Stimulated activated CD4-positive, alpha-beta T cell treated with anti-CD3 and anti-CD28 coated beads, Interleukin-1b, Interleukin-23, amount 100 ng/mL, for 1 hour (primary cell): Measurements from ENCODE around the gene PSMB3.

Source experiments
- DNase-seq, 2 donors: peaks; one replicate each; pipeline ENCODE4 v3.0.0-alpha.2; 2020; ENCODE audit warnings: low read depth in 2 of 2

Gene PSMB3

DNA sequence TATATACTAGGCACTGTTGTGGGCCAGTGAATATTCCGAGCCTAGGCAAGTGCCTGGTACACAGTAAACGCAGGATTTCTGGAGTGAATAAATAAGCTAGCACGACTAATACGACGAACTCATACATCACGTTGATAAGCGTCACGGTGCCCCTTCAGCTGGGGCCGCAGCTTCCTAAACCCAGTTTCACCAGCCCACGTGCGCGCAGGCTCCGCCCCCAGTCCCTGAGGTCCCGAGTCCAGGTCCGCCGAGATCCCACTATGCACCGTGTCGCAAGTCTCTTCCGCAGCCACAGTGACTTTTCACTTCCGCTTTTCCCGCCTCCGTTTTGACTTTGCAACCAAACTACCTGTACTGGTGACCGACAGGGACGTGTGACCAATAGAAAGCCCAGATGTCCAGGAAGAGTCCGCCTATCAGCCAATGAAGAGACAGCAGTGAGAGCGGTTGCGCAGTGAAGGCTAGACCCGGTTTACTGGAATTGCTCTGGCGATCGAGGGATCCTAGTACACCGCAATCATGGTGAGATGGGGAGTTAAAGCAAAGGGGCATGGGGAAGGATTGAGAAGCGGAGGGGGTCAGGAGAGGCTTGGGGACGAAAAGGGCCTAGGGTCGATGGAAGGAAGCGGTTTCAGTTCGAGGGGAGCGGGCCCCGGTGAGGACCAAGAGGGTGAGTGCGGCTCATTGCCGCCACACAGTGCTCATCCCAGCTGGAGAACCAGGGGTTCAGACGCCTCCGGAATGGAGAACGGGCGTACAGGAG, at the start of gene PSMB3:
Gene PSMB3 (plus strand): TSS at position 434 of the 763 bp plus-strand sequence. CDS start 86 bp downstream, at position 520.
- DNase-seq = peak; percentile 88 to 91

DNA sequence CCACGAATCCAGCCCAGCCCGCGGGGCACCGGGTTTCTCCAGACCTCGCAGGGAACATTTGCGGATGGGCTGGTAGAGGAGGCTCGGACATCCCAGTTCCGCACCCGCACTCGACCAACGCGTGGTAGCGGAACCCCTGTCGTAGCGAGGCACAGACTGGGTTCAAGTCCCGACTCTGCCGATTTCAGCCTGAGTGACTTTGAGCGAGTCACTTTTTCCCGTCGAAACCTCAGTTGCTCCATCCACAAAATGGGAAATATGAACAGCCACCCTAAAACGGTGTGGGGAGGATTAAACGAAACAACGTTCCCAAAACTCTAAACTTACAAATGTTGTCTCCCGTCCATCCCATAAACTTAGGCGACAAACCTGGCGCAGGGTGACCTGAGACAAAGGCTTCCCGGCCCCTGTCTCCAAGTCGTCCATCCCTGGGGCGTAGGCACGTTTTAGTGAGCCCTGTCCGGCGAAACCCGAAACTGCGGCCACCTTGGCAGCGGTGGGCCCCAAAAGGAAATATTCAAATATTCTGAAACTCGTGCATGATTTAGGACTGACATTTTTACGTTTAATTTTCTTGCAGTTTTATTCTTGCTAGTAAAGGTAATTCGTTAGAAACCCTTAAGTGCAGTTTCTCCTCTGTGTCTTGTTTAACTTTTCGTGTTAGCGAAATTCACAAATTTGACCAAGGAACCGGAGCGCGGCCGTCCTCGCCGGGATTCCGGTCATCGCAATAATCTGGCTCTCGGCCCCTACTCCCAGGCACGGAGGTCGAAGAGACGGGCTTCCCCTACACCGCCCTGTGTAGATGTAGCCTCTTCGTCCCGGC, 49.4 kb upstream of the PSMB3 start:
- DNase-seq = no peak

DNA sequence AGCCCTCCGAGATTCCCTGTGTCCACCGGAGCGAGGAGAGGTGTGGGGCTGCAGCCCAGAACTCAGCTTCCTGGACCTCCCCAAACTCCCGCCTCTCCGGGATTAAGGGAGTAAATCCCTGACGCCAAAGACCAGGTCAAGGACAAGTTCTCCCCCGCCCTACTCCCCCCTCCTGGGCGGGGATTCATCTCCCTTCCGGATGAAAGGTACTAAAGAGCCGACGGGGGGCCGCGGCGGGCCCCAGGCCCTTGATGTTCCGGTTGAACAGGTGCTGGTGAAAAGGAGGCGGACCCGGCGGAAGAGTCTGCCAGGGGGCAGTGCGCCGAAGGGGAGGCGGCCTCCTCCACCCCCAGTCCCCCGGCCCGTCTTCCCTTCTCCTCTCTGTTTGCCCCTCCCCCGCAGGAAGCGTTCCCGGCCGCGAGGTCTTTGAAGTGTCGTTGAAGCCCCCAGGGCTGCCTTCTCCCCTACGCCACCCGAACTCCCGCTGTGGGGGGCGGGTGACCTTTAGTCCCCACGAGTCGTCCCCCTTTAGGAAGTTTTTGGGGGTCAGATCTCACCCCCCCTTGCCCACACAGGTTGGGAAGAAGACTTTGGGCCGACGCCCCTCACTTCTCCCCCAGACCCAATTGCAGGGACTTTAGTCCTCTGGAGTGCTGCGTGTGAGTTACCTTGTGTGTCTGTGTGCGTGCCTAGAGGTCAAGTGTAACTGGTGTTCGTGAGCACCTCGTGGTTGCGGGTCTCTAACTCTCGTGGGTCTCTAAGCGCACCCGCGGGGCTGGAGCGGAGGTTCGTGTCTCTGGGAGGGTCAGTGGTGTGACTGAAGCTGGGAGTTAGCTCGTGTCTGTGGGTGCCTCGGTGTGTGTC, 48.6 kb upstream of the PSMB3 start:
- peak in 1 of 2 donors; percentile 79 for DNase-seq

DNA sequence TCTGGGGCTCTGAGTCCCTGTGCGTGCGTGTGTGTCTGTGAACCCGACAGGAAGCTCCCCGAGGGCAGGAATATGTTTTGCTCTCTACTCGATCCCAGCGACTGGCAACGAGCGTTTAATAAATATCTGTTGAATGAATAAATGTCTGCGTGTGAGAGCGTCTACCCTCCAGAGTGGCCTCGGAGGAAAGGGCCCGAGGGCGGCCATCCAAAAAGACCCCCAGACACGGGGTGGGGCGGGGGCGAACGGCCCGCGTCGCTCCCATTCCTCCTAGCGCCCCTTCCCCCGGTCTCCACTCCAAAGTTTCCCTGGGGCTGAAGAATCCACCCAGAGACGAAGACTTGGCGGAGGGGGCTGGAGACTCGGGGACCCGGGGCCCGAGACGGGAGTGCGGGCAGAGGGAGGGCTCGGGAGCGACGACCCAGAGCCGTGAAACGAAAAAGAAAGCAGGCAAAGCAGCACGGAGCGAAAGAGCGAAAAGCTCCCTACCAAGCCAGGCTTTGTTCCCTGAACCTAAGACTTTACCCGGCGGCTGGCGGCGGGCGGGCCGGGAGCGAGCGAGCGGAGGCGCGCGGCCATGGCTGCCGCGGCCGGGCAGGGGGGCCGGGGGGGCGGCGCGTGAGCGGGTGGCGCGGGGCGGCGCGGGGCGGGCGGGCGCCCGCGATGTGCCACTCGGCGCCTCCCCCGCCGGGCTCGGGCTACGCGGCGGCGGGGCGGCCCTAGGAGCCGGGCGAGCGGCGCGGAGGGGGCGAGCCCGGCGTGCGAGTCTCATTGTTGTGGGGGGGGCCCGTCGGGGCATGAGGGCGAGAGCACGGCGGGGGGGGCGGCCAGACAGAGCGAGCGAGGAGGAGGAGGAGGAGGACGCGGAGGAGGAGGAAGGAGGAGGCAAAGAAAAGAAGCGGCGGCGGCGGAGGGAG, 47.7 kb upstream of the PSMB3 start, which contains the start of gene MLLT6:
Gene MLLT6 (plus strand): TSS at position 668 of the 917 bp plus-strand sequence. CDS start 360 bp downstream, outside the sequence.
- DNase-seq = peak; percentile 57 to 67

DNA sequence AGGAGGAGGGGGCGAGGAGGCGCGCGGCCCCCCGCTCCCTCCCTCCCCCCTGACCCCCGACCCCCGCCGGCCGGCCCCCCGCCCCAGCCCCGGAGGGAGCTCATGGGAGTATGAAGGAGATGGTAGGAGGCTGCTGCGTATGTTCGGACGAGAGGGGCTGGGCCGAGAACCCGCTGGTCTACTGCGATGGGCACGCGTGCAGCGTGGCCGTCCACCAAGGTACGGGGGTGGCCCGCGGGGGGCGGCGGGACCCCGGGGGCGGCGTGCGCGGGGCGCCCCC, 47.1 kb upstream of the PSMB3 start:
- no peak for DNase-seq

DNA sequence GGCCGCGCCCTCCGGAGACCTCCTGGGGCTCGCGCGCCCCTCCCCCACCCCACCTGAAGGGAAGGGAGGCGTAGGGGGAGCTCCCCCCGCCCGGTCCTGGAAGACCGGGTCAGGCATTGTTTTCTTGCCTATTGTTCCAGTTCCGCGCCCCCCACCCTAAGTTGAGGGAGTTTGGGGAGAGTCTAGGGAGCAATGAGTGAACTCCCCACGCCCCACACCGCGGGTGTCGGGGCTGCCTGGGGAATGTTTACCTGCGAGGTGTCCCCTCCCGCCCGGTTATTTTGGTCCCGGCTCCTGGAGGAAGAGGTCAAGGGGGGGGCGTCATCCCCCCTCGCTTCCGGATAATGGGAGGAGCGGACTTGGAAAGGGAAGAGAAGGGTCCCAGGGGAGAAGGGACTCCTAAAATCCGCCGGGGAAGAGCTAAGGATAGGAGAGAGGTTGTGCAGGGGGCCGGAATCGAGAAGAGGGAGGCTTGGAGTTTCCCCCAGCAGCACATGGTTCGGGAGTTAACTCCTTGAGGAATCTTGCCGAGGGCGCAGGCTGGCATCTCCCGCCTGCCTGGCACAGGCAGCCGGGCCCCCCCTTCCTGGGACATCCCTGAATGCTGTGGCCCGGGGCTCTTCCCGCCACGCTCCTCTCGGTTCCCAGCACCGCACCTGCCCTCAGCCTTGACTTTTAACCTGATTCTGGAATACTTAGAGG, 46.6 kb upstream of the PSMB3 start:
- no peak for DNase-seq

DNA sequence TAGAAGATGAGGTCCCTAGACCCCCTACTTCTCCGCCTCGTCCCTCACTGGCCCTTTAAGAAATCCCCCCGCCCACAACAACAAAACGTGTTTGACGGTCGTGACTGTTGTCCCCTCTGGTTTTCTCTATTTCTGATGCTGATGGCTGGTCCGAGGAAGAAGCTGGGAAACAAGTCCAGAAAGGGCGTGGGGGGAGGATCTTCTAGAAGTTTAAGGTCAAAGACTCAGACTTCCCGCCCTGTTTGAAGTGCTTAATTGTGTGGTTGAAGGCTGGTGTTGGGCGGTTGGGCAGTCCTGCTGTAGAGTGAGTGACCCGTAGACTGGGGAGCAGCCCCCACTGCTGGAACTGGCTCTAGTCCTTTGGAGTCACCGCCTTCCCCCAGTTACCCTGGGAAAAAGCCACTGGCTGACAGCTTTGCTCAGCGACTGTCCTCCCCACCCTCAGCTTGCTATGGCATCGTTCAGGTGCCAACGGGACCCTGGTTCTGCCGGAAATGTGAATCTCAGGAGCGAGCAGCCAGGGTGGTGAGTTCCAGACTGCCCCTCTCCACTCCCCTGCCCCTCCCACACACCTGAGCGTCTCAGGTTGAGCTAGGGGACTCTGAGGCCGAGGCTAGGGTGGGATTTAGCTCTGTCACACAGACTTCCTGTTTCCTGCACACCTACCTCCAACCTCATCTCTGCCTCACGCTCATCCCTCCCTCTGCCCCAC, 45.9 kb upstream of the PSMB3 start:
- no peak for DNase-seq

DNA sequence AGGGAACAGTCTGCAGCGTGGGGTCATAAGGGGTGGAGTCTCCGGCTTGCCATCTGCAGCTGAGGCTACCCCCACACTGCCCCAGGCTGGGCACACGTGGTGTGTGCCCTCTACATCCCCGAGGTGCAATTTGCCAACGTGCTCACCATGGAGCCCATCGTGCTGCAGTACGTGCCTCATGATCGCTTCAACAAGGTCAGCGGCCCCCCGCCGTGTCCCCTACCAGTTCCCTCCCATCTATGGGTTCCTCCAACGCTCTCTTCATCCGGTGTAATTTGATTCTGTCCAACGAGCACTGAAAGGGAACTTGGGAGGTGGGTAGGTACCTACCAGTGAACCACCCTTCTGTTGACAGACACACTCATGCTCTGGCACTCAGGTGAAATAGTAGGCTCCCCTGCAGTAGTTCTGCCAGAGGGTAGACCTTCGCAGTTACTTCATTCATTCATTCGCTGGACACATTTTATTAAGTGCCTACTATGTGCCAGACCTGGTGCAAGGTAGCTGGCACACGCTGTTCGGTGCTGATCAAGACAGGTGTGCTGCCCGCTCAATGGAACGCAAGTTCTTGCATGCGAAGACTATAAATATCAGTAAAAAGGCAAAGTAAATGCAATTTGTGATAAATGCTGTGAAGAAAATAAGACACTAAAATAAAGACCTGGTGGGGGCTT, 44.7 kb upstream of the PSMB3 start:
- DNase-seq = no peak

DNA sequence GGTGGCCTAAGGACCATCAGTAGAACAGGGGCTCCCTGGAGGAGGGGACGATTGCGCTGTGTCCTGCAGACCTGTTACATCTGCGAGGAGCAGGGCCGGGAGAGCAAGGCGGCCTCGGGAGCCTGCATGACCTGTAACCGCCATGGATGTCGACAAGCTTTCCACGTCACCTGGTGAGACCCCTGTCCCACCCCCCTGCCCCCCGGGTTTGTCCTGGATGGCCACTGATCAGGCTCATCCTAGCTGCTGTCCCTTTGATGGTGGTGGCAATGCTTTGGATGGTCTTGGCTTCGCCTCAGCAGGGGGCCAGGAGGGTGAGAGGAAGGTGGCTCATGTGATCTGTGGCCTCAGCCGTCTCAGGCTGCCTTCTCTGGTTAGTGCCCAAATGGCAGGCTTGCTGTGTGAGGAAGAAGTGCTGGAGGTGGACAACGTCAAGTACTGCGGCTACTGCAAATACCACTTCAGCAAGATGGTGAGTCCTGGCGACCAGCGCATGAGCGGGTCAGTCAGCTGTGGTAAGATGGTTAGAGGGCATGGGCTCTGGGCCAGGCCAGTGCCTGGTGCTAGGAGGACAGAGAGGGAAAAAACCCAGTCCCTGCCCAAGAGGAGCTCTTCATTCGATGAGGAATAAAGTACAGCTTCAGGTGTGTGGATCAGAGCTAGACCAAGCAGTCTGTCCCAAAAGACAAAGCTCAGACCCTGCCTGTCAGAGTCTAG, 43.3 kb upstream of the PSMB3 start:
- no peak for DNase-seq

DNA sequence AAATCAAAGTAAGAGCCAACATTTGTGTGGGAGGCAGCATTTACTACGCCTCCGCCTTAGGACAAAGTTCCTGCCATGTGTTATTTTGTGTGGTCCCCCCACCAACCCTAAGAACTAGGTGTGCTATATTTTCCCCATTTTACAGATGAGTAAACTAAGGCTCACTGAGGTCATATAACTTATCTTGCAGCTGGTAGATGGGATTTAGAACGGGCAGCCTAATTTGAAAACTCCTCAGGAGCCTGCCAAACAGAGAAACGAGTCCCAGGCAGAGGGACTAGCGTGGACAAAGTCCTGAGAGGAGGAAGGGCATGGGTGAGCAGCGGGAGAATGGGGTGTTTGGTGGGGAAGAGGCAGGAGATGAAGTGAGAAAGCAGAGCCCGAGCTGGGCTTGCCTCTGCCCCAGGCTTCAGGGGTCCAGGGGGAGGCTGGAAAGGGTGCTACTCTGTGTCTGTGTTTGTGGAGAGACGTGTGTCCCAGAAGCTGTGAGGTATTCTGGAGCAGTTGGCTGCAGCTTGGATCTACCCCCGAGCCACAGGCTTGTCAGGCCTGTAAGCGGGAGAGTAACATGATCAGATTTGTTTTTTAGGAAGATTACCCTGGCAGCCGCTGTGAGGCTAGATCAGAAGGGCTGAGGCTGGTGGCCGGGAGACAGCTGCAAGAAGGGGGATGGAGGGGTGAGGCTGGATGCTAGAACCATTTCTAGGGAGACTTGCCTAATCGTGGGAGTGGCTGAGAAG, 42.5 kb upstream of the PSMB3 start:
- no peak for DNase-seq

DNA sequence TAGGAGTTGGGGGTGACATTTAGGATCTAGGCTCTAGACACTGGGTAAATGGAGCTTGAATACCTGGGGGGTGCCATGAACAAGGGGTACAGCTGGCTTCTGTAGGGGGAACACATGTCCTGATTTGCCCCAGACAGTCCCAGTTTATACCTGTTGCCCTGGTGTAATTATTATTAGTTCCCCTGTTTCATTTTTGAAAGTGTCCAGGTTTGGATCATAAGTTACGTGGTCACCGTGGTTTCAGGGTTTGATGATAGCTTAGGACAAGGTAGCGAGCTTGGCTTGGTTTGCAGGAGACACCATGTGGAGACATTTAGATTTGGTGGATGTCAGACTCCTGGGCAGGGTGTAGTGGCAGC, 42.0 kb upstream of the PSMB3 start:
- DNase-seq = no peak

DNA sequence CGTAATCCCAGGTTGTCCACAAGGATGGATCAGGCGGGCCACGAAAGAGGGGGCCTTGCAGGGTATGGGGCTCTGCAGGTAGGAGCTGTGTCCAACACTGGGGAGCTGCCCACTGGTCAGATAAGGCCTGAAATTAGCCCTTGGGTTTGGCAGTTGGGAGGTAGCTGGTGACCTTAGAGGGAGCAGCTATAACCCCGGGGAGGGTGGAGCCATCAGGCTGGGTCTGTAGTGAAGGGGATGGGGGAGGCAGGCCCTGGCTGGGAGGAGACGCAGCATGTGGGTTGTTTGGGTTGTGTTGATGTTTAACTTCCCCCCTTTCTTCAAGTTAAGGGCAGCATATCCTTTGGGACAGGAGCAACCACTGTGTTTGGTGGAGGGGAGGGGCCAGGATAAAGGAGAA, 41.6 kb upstream of the PSMB3 start:
- DNase-seq = no peak

DNA sequence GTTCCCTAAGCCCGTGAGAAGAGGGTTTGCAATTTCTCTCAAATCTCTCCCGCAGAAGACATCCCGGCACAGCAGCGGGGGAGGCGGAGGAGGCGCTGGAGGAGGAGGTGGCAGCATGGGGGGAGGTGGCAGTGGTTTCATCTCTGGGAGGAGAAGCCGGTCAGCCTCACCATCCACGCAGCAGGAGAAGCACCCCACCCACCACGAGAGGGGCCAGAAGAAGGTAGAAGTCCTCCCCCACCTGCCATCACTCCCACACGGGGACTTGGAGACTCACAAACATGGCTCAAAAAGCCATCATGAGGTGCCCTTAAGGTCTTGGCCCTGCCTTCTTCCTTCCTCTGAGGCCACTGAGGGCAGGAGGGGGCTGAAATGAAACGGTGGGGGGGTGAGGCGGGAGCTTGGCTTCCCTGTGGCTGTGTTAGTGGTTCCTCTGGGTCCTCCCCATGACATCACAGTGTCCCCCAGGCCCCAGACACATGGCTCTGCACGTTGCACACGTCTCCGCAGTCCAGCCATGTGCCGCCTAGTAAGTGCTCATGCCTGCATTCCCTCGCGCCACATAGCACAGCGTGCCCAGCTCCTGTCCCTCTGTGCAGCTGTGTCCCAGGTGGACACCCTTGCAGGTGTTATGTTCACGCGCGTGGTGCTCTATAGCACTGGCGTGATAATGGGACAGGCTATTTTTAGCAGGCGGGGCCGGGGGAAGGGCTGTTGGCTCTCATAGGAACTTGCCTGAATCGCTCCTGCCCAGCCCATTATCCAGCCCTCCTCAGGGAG, 40.6 kb upstream of the PSMB3 start:
- DNase-seq = no peak

DNA sequence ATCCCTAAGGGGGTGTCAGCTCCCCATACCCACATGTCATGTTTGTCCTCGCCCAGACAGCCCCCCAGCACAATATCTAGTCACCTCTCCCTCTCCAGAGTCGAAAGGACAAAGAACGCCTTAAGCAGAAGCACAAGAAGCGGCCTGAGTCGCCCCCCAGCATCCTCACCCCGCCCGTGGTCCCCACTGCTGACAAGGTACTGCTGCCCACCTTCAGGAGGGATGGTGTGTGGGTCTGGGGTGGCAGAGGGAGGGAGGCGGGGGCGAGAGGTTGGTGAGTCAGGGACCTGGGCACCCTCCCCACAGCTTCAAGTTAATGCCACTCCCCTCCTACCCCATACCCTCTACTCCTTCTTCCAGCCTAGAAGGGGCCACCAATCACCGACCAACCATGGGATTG, 39.9 kb upstream of the PSMB3 start:
- no peak for DNase-seq

DNA sequence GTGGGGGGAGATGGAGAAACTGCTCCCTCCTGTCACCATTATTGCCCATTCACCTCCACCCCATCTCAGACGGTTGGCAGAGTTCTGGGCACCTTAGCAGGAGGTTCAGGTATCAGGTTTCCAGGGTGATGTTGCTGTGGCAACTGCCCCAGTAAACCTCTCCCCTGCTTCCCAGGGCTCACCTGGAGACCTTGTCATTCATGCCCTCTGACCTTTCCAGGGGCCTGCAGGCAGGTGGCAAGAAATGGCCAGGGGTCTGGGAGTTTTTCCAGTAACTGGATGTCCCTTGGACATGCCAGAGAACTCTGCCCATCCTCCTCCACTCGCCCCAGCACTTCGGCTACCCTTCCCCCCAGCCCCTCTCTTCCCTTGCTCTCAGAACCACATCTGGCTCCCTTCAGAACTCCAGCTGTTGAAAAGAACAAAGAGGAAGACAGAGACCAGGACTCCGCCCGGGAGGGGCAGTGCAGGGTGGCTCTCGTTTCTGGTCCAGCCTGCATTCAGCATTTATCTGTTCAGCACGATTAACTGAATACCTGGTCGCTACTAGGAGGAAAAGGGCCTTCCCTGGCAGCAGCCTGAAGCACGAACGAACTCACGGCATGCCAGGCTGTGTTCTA, 39.0 kb upstream of the PSMB3 start:
- no peak for DNase-seq

DNA sequence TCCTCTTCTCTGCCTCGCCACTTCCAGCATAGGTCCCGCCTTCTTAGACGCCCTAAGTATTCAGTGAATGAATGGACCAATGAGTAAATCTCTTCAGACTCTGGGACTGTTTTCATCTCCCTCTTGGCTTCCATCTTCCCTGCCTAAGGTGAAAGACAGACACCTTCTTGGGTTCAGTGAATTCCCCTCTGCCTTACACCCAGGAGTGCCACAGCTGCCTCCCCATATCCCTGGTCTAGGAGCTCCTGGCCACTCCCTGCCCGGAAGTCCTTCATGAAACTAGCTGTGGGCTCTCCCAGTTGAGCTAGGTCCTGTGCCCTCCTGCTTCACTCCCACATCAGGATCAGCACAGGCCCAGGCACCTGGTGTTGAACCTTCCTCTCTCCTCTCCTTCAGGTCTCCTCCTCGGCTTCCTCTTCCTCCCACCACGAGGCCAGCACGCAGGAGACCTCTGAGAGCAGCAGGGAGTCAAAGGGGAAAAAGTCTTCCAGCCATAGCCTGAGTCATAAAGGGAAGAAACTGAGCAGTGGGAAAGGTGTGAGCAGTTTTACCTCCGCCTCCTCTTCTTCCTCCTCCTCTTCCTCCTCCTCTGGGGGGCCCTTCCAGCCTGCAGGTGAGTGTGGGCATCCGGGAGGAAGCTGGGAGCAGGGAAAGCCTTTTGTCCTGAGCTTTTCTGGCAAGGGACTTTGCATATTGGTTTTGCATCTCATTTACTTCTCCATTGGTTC, 37.2 kb upstream of the PSMB3 start:
- DNase-seq = no peak
